Measurements from ENCODE around the gene RALGPS2.

RALGPS2 gene

GRCh38 chr1:178941261-178941689 is 216.2 kb downstream of the RALGPS2 start:
- no peak for DNase-seq (ENCODE audit: low read depth)
- TF ChIP-seq CTCF (IDR thresholded peaks at IDR 0.05; ENCODE audit: insufficient read depth, low read depth, low read length, missing control alignments) = no peak
- H3K4me3 ChIP-seq (ENCODE audit: low read depth, low read length) = no peak overlapping the region

- no peak overlapping the region for H3K4me3 ChIP-seq (ENCODE audit: low read depth, low read length)
- no peak for DNase-seq (ENCODE audit: low read depth)
- no peak for TF ChIP-seq CTCF (IDR thresholded peaks at IDR 0.05; ENCODE audit: insufficient read depth, low read depth, low read length, missing control alignments)
Observed at GRCh38 chr1:178941849-178942248, 216.8 kb downstream of the RALGPS2 start.

GRCh38 chr1:178942285-178943198 is 217.5 kb downstream of the RALGPS2 start:
- no peak overlapping the region for H3K4me3 ChIP-seq (ENCODE audit: low read depth, low read length)
- DNase-seq (ENCODE audit: low read depth) = no peak
- TF ChIP-seq CTCF (IDR thresholded peaks at IDR 0.05; ENCODE audit: insufficient read depth, low read depth, low read length, missing control alignments) = no peak

- DNase-seq (ENCODE audit: low read depth) = no peak
- no peak overlapping the region for H3K4me3 ChIP-seq (ENCODE audit: low read depth, low read length)
- no peak for TF ChIP-seq CTCF (IDR thresholded peaks at IDR 0.05; ENCODE audit: insufficient read depth, low read depth, low read length, missing control alignments)
Observed at GRCh38 chr1:178944729-178945128, 219.7 kb downstream of the RALGPS2 start.

- DNase-seq (ENCODE audit: low read depth) = no peak
- no peak for TF ChIP-seq CTCF (IDR thresholded peaks at IDR 0.05; ENCODE audit: insufficient read depth, low read depth, low read length, missing control alignments)
- H3K4me3 ChIP-seq (ENCODE audit: low read depth, low read length) = no peak overlapping the region
Observed at GRCh38 chr1:178945763-178946266, 220.8 kb downstream of the RALGPS2 start.

GRCh38 chr1:178946416-178946815 is 221.4 kb downstream of the RALGPS2 start:
- no peak for DNase-seq (ENCODE audit: low read depth)
- no peak overlapping the region for H3K4me3 ChIP-seq (ENCODE audit: low read depth, low read length)
- TF ChIP-seq CTCF (IDR thresholded peaks at IDR 0.05; ENCODE audit: insufficient read depth, low read depth, low read length, missing control alignments) = no peak
